HL-60 (cell line): Measurements from ENCODE around the gene MAN2C1.

ENCODE experiments used
- GABPA ChIP-seq: IDR thresholded peaks from 2 replicates; pipeline ENCODE4 v1.6.1; 2012; ENCODE audit warnings: low read depth
- POLR2AphosphoS5 ChIP-seq: IDR thresholded peaks from 2 replicates; pipeline ENCODE4 v1.6.1; 2012; ENCODE audit warnings: low read depth
- SPI1 ChIP-seq: IDR thresholded peaks from 2 replicates; pipeline ENCODE4 v1.6.1; 2012; ENCODE audit warnings: low read depth, mild to moderate bottlenecking, borderline replicate concordance
- TF ChIP-seq, protein P1 (sequence below): IDR thresholded peaks from one replicate; pipeline ENCODE4 v1.5.1; 2011; ENCODE audit warnings: low read length, control low read depth, inconsistent platforms; ENCODE audit not compliant: insufficient read depth
- TF ChIP-seq, protein P2 (sequence below): IDR thresholded peaks from 2 replicates; pipeline ENCODE4 v1.6.1; 2012; ENCODE audit warnings: low read depth; ENCODE audit not compliant: insufficient replicate concordance

DNA sequence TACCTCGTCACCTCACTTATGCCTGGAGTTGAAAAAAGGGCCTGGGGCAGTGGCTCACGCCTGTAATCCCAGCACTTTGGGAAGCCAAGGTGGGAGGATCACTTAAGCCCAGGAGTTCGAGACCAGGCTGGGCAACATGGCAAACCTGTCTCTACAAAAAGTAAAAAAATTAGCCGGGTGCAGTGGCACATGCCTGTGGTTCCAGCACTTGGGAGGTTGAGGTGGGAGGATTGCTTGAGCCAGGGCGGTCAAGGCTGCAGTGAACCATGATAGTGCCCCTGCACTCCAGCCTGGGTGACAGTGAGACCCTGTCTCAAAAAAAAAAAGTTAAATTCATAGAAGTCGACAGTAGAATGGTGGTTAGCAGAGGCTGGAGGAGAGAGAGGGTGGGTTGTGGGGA is 26.2 kb downstream of the MAN2C1 start:
- TF ChIP-seq, protein P1, sequence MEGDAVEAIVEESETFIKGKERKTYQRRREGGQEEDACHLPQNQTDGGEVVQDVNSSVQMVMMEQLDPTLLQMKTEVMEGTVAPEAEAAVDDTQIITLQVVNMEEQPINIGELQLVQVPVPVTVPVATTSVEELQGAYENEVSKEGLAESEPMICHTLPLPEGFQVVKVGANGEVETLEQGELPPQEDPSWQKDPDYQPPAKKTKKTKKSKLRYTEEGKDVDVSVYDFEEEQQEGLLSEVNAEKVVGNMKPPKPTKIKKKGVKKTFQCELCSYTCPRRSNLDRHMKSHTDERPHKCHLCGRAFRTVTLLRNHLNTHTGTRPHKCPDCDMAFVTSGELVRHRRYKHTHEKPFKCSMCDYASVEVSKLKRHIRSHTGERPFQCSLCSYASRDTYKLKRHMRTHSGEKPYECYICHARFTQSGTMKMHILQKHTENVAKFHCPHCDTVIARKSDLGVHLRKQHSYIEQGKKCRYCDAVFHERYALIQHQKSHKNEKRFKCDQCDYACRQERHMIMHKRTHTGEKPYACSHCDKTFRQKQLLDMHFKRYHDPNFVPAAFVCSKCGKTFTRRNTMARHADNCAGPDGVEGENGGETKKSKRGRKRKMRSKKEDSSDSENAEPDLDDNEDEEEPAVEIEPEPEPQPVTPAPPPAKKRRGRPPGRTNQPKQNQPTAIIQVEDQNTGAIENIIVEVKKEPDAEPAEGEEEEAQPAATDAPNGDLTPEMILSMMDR, result no peak
- TF ChIP-seq, protein P2, sequence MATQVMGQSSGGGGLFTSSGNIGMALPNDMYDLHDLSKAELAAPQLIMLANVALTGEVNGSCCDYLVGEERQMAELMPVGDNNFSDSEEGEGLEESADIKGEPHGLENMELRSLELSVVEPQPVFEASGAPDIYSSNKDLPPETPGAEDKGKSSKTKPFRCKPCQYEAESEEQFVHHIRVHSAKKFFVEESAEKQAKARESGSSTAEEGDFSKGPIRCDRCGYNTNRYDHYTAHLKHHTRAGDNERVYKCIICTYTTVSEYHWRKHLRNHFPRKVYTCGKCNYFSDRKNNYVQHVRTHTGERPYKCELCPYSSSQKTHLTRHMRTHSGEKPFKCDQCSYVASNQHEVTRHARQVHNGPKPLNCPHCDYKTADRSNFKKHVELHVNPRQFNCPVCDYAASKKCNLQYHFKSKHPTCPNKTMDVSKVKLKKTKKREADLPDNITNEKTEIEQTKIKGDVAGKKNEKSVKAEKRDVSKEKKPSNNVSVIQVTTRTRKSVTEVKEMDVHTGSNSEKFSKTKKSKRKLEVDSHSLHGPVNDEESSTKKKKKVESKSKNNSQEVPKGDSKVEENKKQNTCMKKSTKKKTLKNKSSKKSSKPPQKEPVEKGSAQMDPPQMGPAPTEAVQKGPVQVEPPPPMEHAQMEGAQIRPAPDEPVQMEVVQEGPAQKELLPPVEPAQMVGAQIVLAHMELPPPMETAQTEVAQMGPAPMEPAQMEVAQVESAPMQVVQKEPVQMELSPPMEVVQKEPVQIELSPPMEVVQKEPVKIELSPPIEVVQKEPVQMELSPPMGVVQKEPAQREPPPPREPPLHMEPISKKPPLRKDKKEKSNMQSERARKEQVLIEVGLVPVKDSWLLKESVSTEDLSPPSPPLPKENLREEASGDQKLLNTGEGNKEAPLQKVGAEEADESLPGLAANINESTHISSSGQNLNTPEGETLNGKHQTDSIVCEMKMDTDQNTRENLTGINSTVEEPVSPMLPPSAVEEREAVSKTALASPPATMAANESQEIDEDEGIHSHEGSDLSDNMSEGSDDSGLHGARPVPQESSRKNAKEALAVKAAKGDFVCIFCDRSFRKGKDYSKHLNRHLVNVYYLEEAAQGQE, result no peak
- no peak for TF ChIP-seq SPI1
- TF ChIP-seq POLR2AphosphoS5, result no peak
- TF ChIP-seq GABPA, result no peak
